Embryonic facial prominence (tissue), 1 donor: ENCODE results near the gene PPP1R15A.
A peak's percentile ranks its signal among the peaks of the same experiment; 100 is the strongest.
"Not testable (repeated sequence)": the region's sequence is repeated elsewhere in the genome, so short reads cannot be mapped to it uniquely, and the experiment has no call there.

ENCODE experiments used
- DNase-seq: peaks from one replicate; pipeline ENCODE4 v3.0.0-alpha.2; 2016; ENCODE audit errors: extremely low spot score

PPP1R15A gene

DNA sequence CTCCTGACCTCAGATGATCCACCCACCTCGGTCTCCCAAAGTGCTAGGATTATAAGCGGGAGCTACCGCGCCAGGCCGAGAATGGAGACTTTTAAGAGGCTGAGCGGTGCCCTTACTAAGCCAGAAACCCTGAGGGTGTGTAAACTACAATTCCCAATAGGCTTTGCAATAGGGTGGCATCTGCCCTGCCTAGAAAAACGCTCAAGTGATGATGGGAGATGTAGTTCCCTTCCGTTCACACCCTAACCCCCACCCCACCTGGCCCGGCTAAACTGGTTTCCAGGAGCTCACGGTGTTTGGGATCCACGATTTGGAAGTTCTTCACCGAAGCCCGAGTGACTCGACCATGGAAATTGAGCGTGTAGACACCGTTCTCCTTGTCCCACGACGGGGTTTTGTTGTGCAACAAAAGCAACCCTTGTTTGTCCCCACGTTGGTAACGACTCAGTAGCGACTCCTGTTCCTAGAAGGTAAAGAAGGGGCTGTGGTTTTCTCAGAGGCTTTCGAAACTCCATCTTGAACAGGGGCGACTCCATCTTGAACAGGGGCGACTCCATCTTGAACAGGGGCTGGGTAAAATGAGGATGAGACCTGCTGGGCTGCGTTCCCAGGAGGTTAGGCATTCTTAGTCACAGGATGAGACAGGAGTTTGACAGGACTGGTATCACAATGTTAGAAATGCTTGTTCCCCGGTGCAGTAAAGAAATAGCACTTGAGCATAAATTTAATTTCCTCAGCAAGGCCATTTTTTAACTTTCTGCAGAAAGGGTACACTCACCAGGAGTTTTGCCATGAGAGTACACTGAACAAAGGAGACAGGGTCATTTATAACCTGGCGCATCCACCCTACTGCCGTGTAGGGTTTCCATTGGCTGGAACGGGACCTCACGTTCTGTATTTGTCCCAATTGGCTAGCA, 9.8 kb downstream of the PPP1R15A start:
- no peak for DNase-seq

DNA sequence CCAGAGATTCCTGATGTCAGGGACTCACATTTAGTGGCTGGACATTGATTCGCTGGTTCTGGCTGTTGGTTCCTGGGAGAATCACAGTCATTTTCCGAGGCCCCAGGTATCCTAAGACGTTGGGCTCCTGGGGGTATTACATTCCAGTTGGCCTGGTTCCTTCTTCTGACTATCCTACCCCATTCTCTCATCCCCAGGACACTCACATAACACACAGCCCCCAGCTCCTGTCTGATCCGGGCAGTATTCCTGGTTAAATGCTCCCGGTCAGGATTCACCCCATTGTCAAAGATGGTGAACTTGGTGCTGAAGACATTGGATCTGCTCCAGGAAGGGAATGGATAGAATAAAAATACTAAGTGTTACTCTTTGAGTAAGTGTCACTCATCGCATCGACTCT, 11.5 kb downstream of the PPP1R15A start:
- no peak for DNase-seq

DNA sequence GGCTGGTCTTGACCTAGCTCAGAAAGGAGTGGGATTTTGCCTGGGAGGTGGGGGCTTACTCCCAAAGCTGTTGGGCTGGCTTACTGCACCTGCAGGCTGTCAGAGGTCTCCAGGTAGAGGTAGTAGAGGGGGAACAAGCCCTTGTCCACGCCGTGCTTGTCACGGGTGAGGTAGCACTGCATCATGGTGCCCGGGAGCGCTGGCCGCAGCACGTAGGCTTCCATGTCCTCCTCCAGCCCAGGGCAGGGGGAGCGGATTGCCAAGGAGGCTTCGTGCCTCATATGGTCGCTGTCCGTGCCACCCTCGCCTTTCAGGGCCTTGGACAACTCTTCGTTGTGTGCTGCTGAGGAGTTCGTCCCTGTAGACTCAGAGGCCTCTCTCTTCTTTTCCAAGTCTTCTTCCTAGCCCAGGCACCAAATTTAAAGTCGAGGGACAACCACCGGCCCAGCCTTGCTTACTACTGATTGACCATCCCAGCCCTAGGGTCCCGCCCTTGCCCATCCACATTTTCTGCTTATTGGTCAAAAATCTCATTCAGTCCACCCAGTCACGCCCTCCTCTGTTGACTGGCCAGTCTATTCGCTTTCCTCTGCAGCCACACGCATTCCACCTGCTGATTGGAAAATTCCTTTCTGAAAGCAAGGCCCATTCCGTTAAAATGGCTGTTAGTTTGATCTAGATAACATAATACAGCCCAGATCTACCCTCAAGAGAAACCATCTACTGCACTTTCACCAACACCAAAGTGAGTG, 15.8 kb downstream of the PPP1R15A start:
- no peak for DNase-seq

DNA sequence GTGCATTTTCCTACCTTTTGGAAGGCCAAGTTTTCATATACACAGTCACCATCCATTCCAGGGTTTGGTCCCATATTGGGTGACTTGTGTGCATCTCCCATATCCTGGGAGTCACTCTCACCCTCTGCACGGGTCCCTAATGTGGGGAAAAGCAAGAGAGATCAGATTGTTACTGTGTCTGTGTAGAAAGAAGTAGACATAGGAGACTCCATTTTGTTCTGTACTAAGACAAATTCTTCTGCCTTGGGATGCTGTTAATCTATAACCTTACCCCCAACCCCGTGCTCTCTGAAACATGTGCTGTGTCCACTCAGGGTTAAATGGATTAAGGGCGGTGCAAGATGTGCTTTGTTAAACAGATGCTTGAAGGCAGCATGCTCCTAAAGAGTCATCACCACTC, 17.3 kb downstream of the PPP1R15A start:
- DNase-seq = not testable (repeated sequence)

DNA sequence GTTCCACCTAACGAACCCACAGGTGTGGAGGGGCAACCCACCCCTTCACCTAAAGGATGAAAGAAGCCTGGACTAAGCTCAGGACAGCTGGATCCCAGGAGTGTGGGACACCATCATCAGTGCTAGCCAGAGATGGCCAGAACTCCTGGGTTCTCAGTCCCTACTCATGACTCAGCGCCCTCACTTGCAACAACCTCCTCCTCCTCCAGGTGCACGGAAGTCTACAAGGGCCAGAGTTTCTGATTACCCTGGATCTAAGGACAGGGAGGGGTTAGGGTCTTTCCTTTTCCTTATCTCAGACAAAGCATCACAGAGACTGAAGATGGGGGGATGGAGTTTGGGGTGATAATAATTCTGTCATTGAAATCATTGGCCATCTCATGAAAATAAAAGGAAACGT, 18.3 kb downstream of the PPP1R15A start:
- no peak for DNase-seq

DNA sequence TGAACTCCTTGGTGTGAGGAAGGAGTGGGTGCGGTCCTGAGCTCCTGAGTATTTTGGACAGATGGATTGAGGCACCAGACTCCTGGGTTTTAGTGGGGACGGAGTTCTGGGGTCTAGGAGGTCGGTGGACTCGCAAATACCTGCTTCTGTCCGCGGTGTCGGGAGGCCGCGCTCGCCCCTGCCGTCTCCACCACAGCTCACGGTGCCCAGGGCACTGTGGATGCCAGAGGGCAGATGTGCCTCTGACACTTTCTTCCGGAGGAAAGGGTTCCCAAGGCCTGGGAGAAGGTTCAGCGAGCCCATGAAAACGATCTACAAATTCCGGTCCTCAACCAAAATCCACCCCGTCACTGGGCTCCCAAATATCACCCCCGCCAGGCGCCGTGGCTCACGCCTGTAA, 23.0 kb downstream of the PPP1R15A start:
- DNase-seq = no peak

DNA sequence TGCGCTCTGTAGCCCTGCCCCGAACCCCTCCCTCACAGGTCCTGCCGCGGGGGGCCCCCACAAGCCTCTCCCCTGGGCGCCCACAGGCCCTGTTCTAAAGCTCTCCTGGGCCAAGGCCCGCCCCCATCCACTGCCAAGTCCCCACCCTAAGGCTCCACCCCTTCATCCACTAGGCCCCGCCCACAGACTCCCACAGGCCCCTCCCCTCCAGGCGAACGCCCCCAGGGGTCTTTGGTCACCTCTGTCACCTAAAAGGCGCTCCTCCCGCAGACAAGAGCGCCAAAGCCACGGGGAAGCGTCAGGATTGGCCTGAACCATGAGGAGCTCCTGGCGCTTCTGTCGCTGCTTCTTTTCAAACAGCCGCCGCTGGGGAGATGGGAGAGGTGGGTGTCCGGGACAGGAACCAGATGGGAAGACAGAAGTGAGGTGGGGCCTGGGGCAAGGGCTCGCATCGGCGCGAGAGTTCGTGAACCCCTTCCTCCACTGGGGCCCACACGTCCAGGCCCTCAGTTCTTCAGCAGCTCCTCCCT, 24.0 kb downstream of the PPP1R15A start:
- no peak for DNase-seq

DNA sequence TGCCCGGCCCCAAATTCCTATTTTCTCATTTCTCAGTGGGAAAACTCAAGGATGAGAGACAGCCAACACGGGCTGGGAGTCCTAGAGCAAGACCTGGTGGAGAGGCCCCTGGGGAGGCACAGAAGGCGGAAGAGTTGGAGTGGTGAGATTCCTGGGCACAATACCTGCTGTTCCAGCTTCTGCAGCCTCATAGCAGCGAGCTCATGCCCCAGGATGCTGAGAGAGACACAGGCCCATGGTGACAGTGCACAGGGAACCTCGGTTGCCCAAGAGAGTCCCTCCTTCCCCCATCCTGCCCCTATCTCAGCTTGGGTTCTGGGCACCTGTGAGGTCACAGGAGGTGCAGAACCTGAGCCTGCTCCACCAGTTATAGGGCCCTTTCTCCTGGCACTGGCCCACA, 25.0 kb downstream of the PPP1R15A start:
- DNase-seq = no peak

DNA sequence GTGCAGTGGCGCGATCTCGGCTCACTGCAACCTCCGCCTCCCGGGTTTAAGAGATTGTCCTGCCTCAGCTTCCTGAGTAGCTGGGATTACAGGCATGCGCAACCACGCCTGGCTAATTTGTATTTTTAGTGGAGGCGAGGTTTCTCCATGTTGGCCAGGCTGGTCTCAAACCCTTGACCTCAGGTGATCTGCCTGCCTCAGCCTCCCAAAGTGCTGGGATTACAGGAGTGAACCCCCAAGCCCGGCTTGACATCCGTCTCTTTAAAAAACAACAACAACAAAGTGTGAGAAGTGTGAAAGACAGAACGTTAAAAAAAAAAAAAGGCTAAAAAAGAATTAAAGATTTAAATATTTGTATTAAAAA, 27.1 kb downstream of the PPP1R15A start:
- DNase-seq = not testable (repeated sequence)

DNA sequence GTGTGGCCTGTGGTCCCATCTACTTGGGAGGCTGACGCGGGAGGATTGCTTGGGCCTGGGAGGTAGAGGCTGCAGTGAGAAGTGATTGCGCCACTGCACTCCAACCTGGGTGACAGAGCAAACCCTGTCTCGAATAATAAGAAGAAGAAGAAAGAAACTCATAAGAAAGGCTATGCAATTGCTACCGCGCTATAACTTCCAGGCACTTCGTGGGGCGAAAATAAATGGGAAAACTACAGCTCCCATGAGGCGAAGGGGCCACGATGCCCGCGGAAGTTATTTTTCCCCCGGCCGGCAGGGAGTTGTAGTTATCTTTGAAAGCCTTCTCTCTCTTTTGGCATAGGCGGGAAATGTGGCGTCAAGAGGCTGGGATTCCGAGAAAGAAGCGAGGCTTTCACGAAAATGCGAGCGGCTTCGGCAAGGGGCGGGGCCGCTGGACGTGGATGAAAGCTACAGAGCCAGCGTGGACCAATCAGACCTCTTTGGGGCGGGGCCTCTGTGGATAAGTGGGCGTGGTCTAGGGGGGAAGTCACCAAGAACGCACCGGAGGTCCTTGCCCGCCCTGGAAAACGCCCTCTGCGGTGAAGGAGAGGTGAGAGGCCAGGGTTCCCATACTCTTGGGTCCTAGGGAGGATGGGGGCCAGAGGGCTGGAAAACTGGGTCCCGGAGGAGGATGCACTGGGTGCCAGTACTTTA, 27.7 kb downstream of the PPP1R15A start, which contains the start of gene NUCB1:
Gene NUCB1, plus strand, starts transcription at position 532 of the 696 bp plus-strand sequence. CDS start 485 bp downstream, outside the sequence.
- peak; percentile 97 for DNase-seq

DNA sequence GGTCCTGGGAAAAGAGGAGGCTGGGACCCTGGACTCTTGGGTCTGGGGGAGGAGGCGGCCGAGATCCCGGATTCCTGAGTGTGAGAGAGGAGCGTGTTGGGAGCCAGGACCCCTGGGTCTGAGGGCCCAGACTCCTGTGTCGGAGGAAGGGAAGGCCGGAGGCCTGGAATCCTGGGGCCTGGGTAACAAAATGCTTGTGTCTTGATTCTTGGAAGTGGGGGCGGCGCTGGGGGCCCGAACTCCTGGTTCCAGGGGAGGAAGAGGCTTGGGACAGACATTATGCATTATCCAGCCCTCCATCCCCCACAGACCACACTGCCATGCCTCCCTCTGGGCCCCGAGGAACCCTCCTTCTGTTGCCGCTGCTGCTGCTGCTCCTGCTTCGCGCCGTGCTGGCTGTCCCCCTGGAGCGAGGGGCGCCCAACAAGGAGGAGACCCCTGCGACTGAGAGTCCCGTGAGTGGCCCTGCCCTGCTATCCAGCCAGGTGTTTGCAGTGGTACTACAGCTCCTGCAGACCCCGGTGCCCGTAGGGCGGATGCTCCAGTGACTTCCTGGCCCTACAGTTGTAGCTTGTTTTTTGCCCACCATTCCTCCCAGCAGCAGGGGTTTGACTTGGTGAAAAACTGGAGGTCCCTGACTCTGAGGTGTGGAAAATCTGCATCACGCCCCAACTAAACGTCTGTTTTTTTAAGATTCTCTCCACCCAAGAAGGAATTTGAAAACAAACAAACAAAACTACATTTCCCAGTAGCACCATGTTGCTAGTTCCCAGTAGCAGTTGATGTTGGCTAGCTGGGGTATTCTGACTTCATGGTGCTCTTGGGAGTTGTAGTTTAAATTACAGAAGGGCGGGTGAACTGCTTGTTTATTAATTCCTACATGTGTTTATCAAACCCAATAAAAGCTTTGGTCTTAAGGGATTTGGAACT, 28.5 kb downstream of the PPP1R15A start:
- no peak for DNase-seq

DNA sequence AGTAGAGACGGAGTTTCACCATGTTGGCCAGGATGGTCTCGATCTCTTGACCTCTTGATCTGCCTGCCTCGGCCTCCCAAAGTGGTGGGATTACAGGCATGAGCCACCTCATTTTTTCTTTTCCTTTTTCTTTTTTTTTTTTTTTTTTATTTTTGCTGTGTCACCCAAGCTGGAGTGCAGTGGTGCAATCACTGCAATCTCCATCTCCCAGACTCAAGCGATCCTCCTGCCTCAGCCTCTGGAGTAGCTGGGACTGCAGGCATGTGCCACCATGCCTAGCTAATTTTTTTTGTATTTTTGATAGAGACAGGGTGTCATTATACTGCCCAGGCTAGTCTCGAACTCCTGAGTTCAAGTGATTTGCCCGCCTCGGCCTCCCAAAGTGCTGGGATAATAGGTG, 30.1 kb downstream of the PPP1R15A start:
- DNase-seq = not testable (repeated sequence)

DNA sequence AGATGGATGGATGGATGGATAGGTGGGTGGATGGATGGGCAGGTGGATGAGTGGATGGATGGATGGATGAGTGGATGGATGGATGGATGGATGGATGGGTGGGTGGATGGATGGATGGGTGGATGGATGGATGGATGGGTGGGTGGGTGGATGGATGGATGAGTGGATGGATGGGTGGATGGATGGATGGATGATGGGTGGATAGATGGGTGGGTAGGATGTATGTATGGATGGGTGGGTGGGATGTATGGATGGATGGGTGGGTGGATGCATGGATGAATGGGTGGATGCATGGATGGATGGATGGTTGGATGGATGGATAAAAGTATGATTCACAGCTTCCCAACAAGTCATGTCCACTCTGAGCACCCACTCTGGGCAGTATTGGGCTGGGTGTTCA, 31.6 kb downstream of the PPP1R15A start:
- DNase-seq = not testable (repeated sequence)

DNA sequence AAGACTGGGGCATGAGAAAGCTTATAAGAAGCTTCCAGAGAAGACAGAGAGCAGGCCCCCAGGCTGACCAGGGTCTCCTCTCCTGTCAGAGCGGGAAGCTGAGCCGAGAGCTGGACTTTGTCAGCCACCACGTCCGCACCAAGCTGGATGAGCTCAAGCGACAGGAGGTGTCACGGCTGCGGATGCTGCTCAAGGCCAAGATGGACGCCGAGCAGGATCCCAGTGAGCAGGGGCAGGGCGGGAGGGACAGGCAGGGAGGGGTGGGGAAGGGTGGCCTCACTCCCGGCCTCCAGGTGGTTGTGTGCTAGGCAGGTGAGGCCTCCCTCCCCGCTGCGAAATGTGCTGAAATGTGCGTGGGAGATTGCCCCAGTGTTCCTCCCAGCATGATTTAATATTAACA, 33.4 kb downstream of the PPP1R15A start:
- DNase-seq = no peak

DNA sequence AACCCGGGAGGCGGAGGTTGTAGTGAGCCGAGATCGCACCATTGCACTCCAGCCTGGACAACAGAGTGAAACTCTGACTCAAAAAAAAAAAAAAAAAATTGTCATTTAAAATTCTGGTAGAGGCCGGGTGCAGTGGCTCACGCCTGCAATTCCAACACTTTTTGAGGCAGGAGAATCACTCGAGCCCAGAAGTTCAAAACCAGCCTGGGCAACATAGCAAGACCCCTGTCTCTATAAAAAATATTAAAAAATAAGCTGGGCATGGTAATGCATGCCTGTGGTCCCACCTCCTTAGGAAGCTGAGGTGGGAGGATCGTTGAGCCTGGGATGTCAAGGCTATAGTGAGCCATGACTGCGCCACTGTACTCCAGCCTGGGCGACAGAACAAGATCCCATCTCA, 34.1 kb downstream of the PPP1R15A start:
- DNase-seq = no peak

DNA sequence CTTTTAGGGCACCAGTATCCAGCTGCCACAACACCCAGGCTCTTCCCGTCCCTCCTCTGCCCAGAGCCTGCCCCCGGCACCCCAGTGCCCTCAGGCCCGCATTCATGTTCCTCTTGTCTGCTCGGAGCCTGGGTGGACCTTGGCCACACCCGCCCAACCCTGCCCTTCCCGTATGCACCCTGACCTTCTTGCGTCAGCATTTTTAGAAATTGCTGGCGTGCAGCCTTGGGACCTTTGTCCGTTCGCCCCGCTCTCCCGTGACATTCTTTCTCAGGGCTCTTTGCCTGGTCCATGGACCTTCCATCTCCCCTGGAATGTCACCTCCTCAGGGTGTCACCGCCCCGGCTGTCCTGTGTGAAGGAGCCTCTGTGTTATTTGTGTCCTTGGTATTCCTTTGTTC, 35.5 kb downstream of the PPP1R15A start:
- no peak for DNase-seq

DNA sequence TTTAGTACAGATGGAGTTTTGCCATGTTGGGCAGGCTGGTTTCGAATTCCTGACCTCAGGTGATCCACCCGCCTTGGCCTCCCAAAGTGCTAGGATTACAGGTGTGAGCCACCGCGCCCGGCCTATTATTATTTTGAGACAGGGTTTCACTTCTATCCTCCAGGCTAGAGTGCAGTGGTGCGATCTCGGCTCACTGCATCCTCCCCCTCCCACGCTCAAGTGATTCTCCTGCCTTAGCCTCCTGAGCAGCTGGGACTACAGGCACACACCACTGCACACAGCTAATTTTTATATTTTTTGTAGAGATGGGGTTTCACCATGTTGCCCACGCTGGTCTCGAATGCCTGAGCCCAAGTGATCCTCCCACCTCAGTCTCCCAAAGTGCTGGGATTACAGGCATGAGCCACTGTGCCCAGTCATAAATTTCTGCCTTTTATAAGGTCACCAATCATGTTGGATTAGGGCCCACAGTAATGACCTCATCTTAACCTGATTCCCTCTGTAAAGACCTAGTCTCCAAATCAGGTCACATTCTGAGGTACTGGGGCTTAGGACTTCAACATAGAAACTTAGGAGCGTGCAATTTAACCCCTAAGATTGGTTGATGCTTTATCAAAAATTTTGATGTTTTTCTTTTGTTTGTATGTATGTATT, 37.3 kb downstream of the PPP1R15A start:
- DNase-seq = not testable (repeated sequence)

DNA sequence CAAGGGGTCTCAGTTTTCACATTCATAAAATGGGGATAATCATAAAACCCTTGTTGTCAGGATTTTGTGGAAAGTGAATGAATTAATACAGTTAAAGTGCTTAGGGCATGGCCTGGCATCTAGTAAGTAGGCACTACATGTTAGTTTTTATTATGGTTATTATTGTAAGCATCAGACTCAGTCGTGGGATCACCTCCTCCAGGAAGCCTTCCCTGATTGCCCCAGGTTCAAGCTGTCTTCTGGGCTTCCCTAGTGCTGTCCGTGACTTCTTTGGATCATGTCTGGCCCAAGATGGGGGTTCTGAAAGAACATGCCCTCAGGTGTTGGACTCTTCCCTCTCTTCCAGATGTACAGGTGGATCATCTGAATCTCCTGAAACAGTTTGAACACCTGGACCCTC, 38.6 kb downstream of the PPP1R15A start:
- no peak for DNase-seq

DNA sequence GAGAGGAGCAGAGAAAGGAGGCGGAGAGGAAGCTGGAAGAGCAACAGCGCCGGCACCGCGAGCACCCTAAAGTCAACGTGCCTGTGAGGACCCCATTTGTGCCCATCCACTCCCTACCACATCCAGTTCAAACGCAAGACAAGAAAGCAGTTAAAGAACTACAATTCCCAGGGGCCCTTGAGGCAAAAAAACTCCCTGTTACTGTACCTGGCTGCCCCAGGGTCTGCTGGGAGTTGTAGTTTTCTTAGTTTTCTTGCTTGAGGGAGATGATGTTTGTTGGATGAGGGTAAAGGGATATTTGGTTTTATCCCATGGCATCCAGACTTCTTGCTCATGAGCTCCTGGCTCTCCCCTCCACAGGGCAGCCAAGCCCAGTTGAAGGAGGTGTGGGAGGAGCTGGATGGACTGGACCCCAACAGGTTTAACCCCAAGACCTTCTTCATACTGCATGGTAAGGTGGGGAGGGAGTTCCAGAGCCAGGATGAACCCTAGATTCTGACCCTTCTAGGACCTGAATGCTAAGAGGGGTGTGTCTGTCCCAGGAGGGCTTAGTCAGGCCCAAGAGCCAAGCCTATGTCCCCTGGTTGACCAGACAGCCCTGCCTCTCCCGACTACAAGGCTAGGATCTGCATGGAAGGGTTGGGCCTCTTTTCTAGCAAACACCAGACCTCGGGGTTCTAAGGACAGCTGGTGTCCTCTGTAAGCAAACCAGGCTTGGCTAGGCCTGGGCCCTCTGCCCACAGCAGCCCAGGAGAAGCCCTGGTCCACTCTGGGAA, 41.1 kb downstream of the PPP1R15A start:
- DNase-seq = no peak

DNA sequence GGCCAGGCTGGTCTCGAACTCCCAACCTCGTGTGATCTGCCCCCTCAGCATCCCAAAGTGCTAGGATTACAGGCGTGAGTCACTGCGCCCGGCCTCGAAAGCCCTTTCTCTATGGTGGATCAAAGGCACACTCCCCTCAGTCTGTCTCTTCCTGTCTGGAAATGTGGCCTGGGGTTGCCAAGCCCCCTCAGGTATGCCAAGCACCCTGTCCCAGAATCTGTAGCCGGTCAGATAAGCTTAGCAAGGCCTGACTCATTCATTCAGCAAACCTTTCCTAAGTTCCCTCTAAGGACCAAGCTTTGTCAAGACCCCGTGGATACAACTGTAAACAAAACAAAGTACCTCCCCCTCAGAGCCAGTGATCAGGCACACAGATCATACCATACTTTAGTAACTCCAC, 42.0 kb downstream of the PPP1R15A start:
- DNase-seq = no peak
